SK-N-SH (cell line): ENCODE results near the gene UVRAG. TPM values are rescaled to one million over a fixed set of nuclear protein-coding genes. Genes with fewer than 3 reads are reported as not detected.

Experiments used
- CTCF ChIA-PET: fragments of 300-600, 350-600 bp; formaldehyde crosslinking; extraction: SDS; loops from one replicate; lab custom pipeline; 2021; lab: Yijun Ruan, JAX
- POLR2A ChIA-PET: fragments of 350-600 bp; sonication (Branson Sonifier 250); formaldehyde crosslinking; extraction: SDS; loops from one replicate; lab custom pipeline; 2020; ENCODE audit warnings: antibody characterized with exemption, inconsistent platforms; lab: Yijun Ruan, JAX
- DNase-seq: peaks from one replicate; pipeline ENCODE4 v3.0.0; 2012
- H2AFZ ChIP-seq: fragments of 200-600 bp; sonication (generic); 2 replicates; pipeline ENCODE4 v1.8.1; 2016; ENCODE audit warnings: antibody characterized with exemption, mild to moderate bottlenecking, low read depth
- H3F3A ChIP-seq: fragments of 200-600 bp; sonication (generic); replicated peaks from 2 replicates; pipeline ENCODE3; 2016; ENCODE audit warnings: antibody characterized with exemption, mild to moderate bottlenecking; ENCODE audit not compliant: insufficient read depth
- H3K27ac ChIP-seq, 2 experiments: fragments of 200-500 bp in 1 of 2; fragments of 200-600 bp in 1 of 2; sonication (Bioruptor generic) in 1 of 2; sonication (generic), shearing (Covaris generic) in 1 of 2; 2 replicates each; pipeline versions ENCODE4 v1.5.1 to v1.6.1; 2014 to 2016; ENCODE audit warnings: low read depth in 2 of 2, inconsistent platforms in 1 of 2, low read length in 1 of 2, mild to moderate bottlenecking in 1 of 2, mixed read lengths in 1 of 2
- H3K27me3 ChIP-seq: fragments of 200-600 bp; sonication (generic), shearing (Covaris generic); 2 replicates; pipeline ENCODE4 v1.6.1; 2016; ENCODE audit warnings: mixed run types; ENCODE audit not compliant: insufficient read depth
- H3K36me3 ChIP-seq, 2 experiments: fragments of 200-500 bp in 1 of 2; fragments of 200-600 bp in 1 of 2; sonication (Bioruptor generic) in 1 of 2; sonication (generic) in 1 of 2; replicated peaks in 1 of 2; 2 replicates each; pipeline versions ENCODE3 to v1.5.1; 2014 to 2016; ENCODE audit warnings: low read length in 1 of 2, mild to moderate bottlenecking in 1 of 2; ENCODE audit not compliant: insufficient read depth in 2 of 2, control insufficient read depth in 1 of 2
- H3K4me1 ChIP-seq, 2 experiments: fragments of 200-500 bp in 1 of 2; fragments of 200-600 bp in 1 of 2; sonication (Bioruptor generic) in 1 of 2; sonication (generic), shearing (Covaris generic) in 1 of 2; 2 replicates each; pipeline versions ENCODE4 v1.5.1 to v1.6.1; 2014 to 2016; ENCODE audit warnings: low read depth in 1 of 2, low read length in 1 of 2, mixed run types in 1 of 2; ENCODE audit not compliant: insufficient read depth in 2 of 2, control insufficient read depth in 1 of 2
- H3K4me2 ChIP-seq: fragments of 200-600 bp; sonication (generic), shearing (Covaris generic); 2 replicates; pipeline ENCODE4 v1.6.1; 2017; ENCODE audit warnings: mixed run types
- H3K4me3 ChIP-seq, 2 experiments: fragments of 200-500 bp in 1 of 2; fragments of 200-600 bp in 1 of 2; sonication (Bioruptor generic) in 1 of 2; sonication (generic), shearing (Covaris generic) in 1 of 2; 2 replicates each; pipeline versions ENCODE4 v1.5.1 to v1.8.1; 2014 to 2016; ENCODE audit warnings: low read depth in 2 of 2, inconsistent platforms in 1 of 2, low read length in 1 of 2, mild to moderate bottlenecking in 1 of 2, mixed read lengths in 1 of 2, moderate library complexity in 1 of 2
- H3K79me2 ChIP-seq: fragments of 200-600 bp; sonication (generic); 2 replicates; pipeline ENCODE4 v1.8.1; 2017; ENCODE audit warnings: mild to moderate bottlenecking; ENCODE audit not compliant: insufficient read depth
- H3K9ac ChIP-seq: fragments of 200-600 bp; sonication (generic); 2 replicates; pipeline ENCODE4 v1.6.1; 2017; ENCODE audit warnings: mixed run types
- H3K9me2 ChIP-seq: fragments of 200-600 bp; sonication (generic); 2 replicates; pipeline ENCODE4 v1.6.1; 2017; ENCODE audit warnings: mixed run types
- H3K9me3 ChIP-seq: fragments of 200-600 bp; sonication (generic); 2 replicates; pipeline ENCODE4 v1.6.1; 2017; ENCODE audit warnings: mixed run types, mild to moderate bottlenecking, moderate library complexity
- H4K20me1 ChIP-seq: fragments of 200-600 bp; sonication (generic); 2 replicates; pipeline ENCODE4 v1.6.1; 2017; ENCODE audit warnings: mild to moderate bottlenecking, mixed run types; ENCODE audit not compliant: insufficient read depth
- CHD2 ChIP-seq: fragments of 150-350 bp; IDR thresholded peaks from 2 replicates; pipeline ENCODE4 v1.6.1; 2018; ENCODE audit warnings: low read length; ENCODE audit not compliant: partially characterized antibody
- CTCF ChIP-seq: fragments of 200-600 bp; sonication (generic); IDR thresholded peaks from 2 replicates; pipeline ENCODE4 v1.6.1; 2017; ENCODE audit warnings: antibody characterized with exemption, mild to moderate bottlenecking, moderate library complexity
- EP300 ChIP-seq, 2 experiments: IDR thresholded peaks; 2 replicates each; pipeline versions ENCODE4 v1.4.0 to v1.6.1; 2012; ENCODE audit warnings: borderline replicate concordance in 1 of 2, low read depth in 1 of 2, low read length in 1 of 2
- FOXJ3 ChIP-seq: sonication (generic); formaldehyde crosslinking; IDR thresholded peaks from 2 replicates; pipeline ENCODE4 v1.5.1; 2020; ENCODE audit warnings: mild to moderate bottlenecking, missing genetic modification reagents
- FOXM1 ChIP-seq: IDR thresholded peaks from 2 replicates; pipeline ENCODE4 v1.4.0; 2012; ENCODE audit warnings: low read depth, mild to moderate bottlenecking
- GABPA ChIP-seq: IDR thresholded peaks from 2 replicates; pipeline ENCODE4 v1.4.0; 2012; ENCODE audit warnings: low read depth, mild to moderate bottlenecking
- JUND ChIP-seq: IDR thresholded peaks from 2 replicates; pipeline ENCODE4 v1.4.0; 2012
- MAX ChIP-seq: IDR thresholded peaks from 2 replicates; pipeline ENCODE4 v1.4.0; 2012; ENCODE audit warnings: low read depth
- MXI1 ChIP-seq: IDR thresholded peaks from 2 replicates; pipeline ENCODE4 v1.6.1; 2012; ENCODE audit warnings: mild to moderate bottlenecking, low read depth, low read length, improper control_type of control experiment
- NFIC ChIP-seq: IDR thresholded peaks from 2 replicates; pipeline ENCODE4 v1.4.0; 2012; ENCODE audit warnings: borderline replicate concordance
- RAD21 ChIP-seq: IDR thresholded peaks from 2 replicates; pipeline ENCODE4 v1.6.1; 2012; ENCODE audit warnings: mild to moderate bottlenecking, low read length
- RCOR1 ChIP-seq: fragments of 150-350 bp; IDR thresholded peaks from 2 replicates; pipeline ENCODE4 v1.6.1; 2017; ENCODE audit warnings: antibody characterized with exemption, low read length
- REST ChIP-seq: IDR thresholded peaks from 2 replicates; pipeline ENCODE4 v1.6.1; 2012; ENCODE audit warnings: mild to moderate bottlenecking, low read depth, low read length, moderate library complexity
- YY1 ChIP-seq: IDR thresholded peaks from 2 replicates; pipeline ENCODE4 v1.4.0; 2012; ENCODE audit warnings: low read depth, mild to moderate bottlenecking
- WGBS: methylation state at CpG from one replicate; pipeline ENCODE4 v1.1.6; 2017; ENCODE audit warnings: low lambda C conversion rate; 5-methylcytosine and 5-hydroxymethylcytosine counted together
- polyA plus RNA-seq, 3 experiments: library from polyadenylated mRNA; depleted of rRNA; stranded (reverse); fragments of >200 nt; gene quantifications; 2 replicates each; pipeline ENCODE4 v1.2.3, GENCODE V29; 2012

UVRAG gene
- polyA plus RNA-seq, 1 of the 3 experiments (the other 2 are of a cell fraction): 5.8 TPM

GRCh38 chr11:76004400-76004799 lies 189.4 kb downstream of the UVRAG start:
- TF ChIP-seq CTCF: no peak
- TF ChIP-seq REST: no peak
- TF ChIP-seq JUND: no peak
- TF ChIP-seq RCOR1: no peak
- TF ChIP-seq YY1: no peak
- TF ChIP-seq EP300 (IDR thresholded peaks at IDR 0.05; ENCODE audit: borderline replicate concordance in 1 of 2, low read depth in 1 of 2, low read length in 1 of 2): no peak
- no peak for TF ChIP-seq GABPA
- no peak for TF ChIP-seq NFIC
- TF ChIP-seq FOXJ3 (CRISPR knock-in tag): no peak
- no peak for TF ChIP-seq MXI1
- no peak for TF ChIP-seq CHD2
- TF ChIP-seq, all 33 proteins: peak for 0
- CTCF ChIA-PET: no interaction called here
- Histone ChIP-seq H3K27ac (no peak overlapping the region), H3K9me2 (no peaks in the 10 kb centered on the region), H3K4me2 (no peak overlapping the region), H4K20me1 (peaks cover 6% of the 10 kb centered on the region), H3K4me1 (peaks cover 0 to 14% of the 10 kb centered on the region in 2 experiments; a peak in 2 of 4 replicates), H3K79me2 (no peaks in the 10 kb centered on the region), H3K27me3 (no peaks in the 10 kb centered on the region), H3K36me3 (peaks cover 2 to 27% of the 10 kb centered on the region in 2 experiments), H2AFZ (no peak overlapping the region), H3K9ac (no peak overlapping the region), H3F3A (peaks cover 29% of the 10 kb centered on the region), H3K9me3 (peaks cover 22% of the 10 kb centered on the region; the same call in 1 of the 2 replicates), H3K4me3 (no peak overlapping the region)
- WGBS: 96% methylated on average over 3 of the region's 3 CpGs
- POLR2A ChIA-PET: no interaction called here
- no peak for DNase-seq

GRCh38 chr11:76005756-76006155 lies 190.7 kb downstream of the UVRAG start:
- Histone ChIP-seq H3K27ac (no peak overlapping the region), H3F3A (peaks cover 29% of the 10 kb centered on the region), H3K4me2 (no peak overlapping the region), H3K9ac (no peak overlapping the region), H2AFZ (no peak overlapping the region), H3K9me3 (peaks cover 16% of the 10 kb centered on the region; the same call in 1 of the 2 replicates), H3K79me2 (no peaks in the 10 kb centered on the region), H3K9me2 (no peaks in the 10 kb centered on the region), H3K36me3 (peaks cover 10 to 22% of the 10 kb centered on the region in 2 experiments), H3K27me3 (no peaks in the 10 kb centered on the region), H3K4me1 (peaks cover 0 to 14% of the 10 kb centered on the region in 2 experiments; a peak in 2 of 4 replicates), H4K20me1 (peaks cover 6% of the 10 kb centered on the region), H3K4me3 (no peak overlapping the region)
- POLR2A ChIA-PET: no interaction called here
- CTCF ChIA-PET: interaction anchor here (1.2 to 1.3 kb wide), 2 partner anchors 28 to 42 kb away, joined by 3 to 4 read pairs; no protein-coding TSS in a partner anchor
- DNase-seq: no peak
- WGBS: 93% methylated on average over 3 of the region's 3 CpGs
- TF ChIP-seq YY1 (no peak), RAD21 (no peak), FOXM1 (no peak), CTCF (no peak), FOXJ3 (CRISPR knock-in tag) (no peak), REST (no peak), MAX (no peak)
